ENCODE results near the gene TOM1L1.

The TOM1L1 gene

GRCh38 chr17:54876656-54877195, 23.9 kb upstream of the TOM1L1 start:
- Histone ChIP-seq H3K4ac (ENCODE audit: low read depth, low read length) (no peak overlapping the region), H2BK120ac (ENCODE audit: low read depth, low read length) (no peak overlapping the region), H3K9ac (ENCODE audit: low read length) (no peak overlapping the region), H4K5ac (ENCODE audit: low read length) (no peak overlapping the region), H3K4me1 (ENCODE audit: control insufficient read depth, low read depth, low read length) (no peaks in the 10 kb centered on the region), H2AK5ac (ENCODE audit: low read length) (no peak overlapping the region), H3K23ac (ENCODE audit: low read length) (no peak overlapping the region), H3K79me1 (ENCODE audit: low read length) (no peaks in the 10 kb centered on the region), H3K18ac (ENCODE audit: low read length) (no peak overlapping the region), H3K56ac (ENCODE audit: low read length) (no peak overlapping the region), H3K79me2 (ENCODE audit: control insufficient read depth, insufficient read depth, low read length) (no peaks in the 10 kb centered on the region), H3K4me3 (ENCODE audit: low read length) (no peak overlapping the region), H2BK15ac (replicated peaks; ENCODE audit: low read depth) (no peak overlapping the region), H4K8ac (ENCODE audit: low read depth, low read length) (no peak overlapping the region), H3K27ac (ENCODE audit: low read depth, low read length) (no peak overlapping the region), H3K36me3 (ENCODE audit: control insufficient read depth, insufficient read depth, low read length) (no peaks in the 10 kb centered on the region), H3K4me2 (ENCODE audit: low read length) (no peak overlapping the region), H3K27me3 (ENCODE audit: insufficient read depth, low read length, poor library complexity) (no peaks in the 10 kb centered on the region), H2BK5ac (ENCODE audit: low read length) (no peak overlapping the region)
- DNase-seq, result peak; percentile 46
- no CpG with 5 or more reads among the region's 6 CpGs for WGBS (ENCODE audit: extremely low coverage, insufficient coverage, low lambda C conversion rate)

GRCh38 chr17:54881255-54881972, 19.2 kb upstream of the TOM1L1 start:
- Histone ChIP-seq H2BK120ac (ENCODE audit: low read depth, low read length) (no peak overlapping the region), H2BK5ac (ENCODE audit: low read length) (no peak overlapping the region), H3K4me3 (ENCODE audit: low read length) (no peak overlapping the region), H3K18ac (ENCODE audit: low read length) (no peak overlapping the region), H4K5ac (ENCODE audit: low read length) (no peak overlapping the region), H3K23ac (ENCODE audit: low read length) (no peak overlapping the region), H3K4me1 (ENCODE audit: control insufficient read depth, low read depth, low read length) (no peaks in the 10 kb centered on the region), H3K56ac (ENCODE audit: low read length) (no peak overlapping the region), H3K4me2 (ENCODE audit: low read length) (no peak overlapping the region), H4K8ac (ENCODE audit: low read depth, low read length) (no peak overlapping the region), H2AK5ac (ENCODE audit: low read length) (no peak overlapping the region), H3K27ac (ENCODE audit: low read depth, low read length) (no peak overlapping the region), H3K79me2 (ENCODE audit: control insufficient read depth, insufficient read depth, low read length) (no peaks in the 10 kb centered on the region), H3K4ac (ENCODE audit: low read depth, low read length) (no peak overlapping the region), H3K27me3 (ENCODE audit: insufficient read depth, low read length, poor library complexity) (no peaks in the 10 kb centered on the region), H3K79me1 (ENCODE audit: low read length) (no peaks in the 10 kb centered on the region), H3K9ac (ENCODE audit: low read length) (no peak overlapping the region), H3K36me3 (ENCODE audit: control insufficient read depth, insufficient read depth, low read length) (no peaks in the 10 kb centered on the region), H2BK15ac (replicated peaks; ENCODE audit: low read depth) (no peak overlapping the region)
- WGBS (ENCODE audit: extremely low coverage, insufficient coverage, low lambda C conversion rate), result no CpG with 5 or more reads among the region's 10 CpGs
- DNase-seq, result no peak

- H3K4ac ChIP-seq (ENCODE audit: low read depth, low read length), result no peak overlapping the region
- no peak overlapping the region for H2BK15ac ChIP-seq (replicated peaks; ENCODE audit: low read depth)
- H4K8ac ChIP-seq (ENCODE audit: low read depth, low read length), result no peak overlapping the region
- no peak overlapping the region for H2AK5ac ChIP-seq (ENCODE audit: low read length)
- H3K27ac ChIP-seq (ENCODE audit: low read depth, low read length), result no peak overlapping the region
- H3K79me2 ChIP-seq (ENCODE audit: control insufficient read depth, insufficient read depth, low read length), result no peaks in the 10 kb centered on the region
- H3K4me3 ChIP-seq (ENCODE audit: low read length), result no peak overlapping the region
- no peak for DNase-seq
- no peak overlapping the region for H3K23ac ChIP-seq (ENCODE audit: low read length)
- H2BK120ac ChIP-seq (ENCODE audit: low read depth, low read length), result no peak overlapping the region
- H4K5ac ChIP-seq (ENCODE audit: low read length), result no peak overlapping the region
- no CpG with 5 or more reads among the region's 4 CpGs for WGBS (ENCODE audit: extremely low coverage, insufficient coverage, low lambda C conversion rate)
- no peak overlapping the region for H2BK5ac ChIP-seq (ENCODE audit: low read length)
- H3K79me1 ChIP-seq (ENCODE audit: low read length), result no peaks in the 10 kb centered on the region
- H3K4me1 ChIP-seq (ENCODE audit: control insufficient read depth, low read depth, low read length), result no peaks in the 10 kb centered on the region
- no peak overlapping the region for H3K9ac ChIP-seq (ENCODE audit: low read length)
- H3K36me3 ChIP-seq (ENCODE audit: control insufficient read depth, insufficient read depth, low read length), result no peaks in the 10 kb centered on the region
- H3K18ac ChIP-seq (ENCODE audit: low read length), result no peak overlapping the region
- no peak overlapping the region for H3K56ac ChIP-seq (ENCODE audit: low read length)
- H3K27me3 ChIP-seq (ENCODE audit: insufficient read depth, low read length, poor library complexity), result no peaks in the 10 kb centered on the region
- H3K4me2 ChIP-seq (ENCODE audit: low read length), result no peak overlapping the region
Observed at GRCh38 chr17:54882371-54882770, 18.3 kb upstream of the TOM1L1 start.

DNA sequence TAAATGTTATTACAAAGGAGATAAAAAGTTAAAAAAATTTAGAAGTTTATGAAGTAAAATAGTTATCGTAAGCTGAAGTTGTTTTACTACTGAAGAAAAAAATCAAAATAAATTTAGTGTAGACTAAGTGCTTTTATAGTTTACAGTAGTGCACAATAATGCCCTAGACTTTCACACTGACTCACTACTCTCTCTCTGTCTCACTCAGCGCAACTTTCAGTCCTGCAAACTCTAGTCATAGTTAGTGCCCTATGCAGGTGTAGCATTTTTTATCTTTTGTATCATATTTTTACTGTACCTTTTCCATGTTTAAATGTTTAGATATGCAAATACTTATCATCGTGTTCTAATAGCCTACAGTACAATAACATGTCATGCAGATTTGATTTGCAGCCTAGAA, 17.7 kb upstream of the TOM1L1 start:
- H3K4me1 ChIP-seq (ENCODE audit: control insufficient read depth, low read depth, low read length), result no peaks in the 10 kb centered on the region
- H3K23ac ChIP-seq (ENCODE audit: low read length), result no peak overlapping the region
- no peak overlapping the region for H3K9ac ChIP-seq (ENCODE audit: low read length)
- H2BK120ac ChIP-seq (ENCODE audit: low read depth, low read length), result no peak overlapping the region
- no peaks in the 10 kb centered on the region for H3K36me3 ChIP-seq (ENCODE audit: control insufficient read depth, insufficient read depth, low read length)
- H3K27ac ChIP-seq (ENCODE audit: low read depth, low read length), result no peak overlapping the region
- no peak overlapping the region for H3K56ac ChIP-seq (ENCODE audit: low read length)
- H2AK5ac ChIP-seq (ENCODE audit: low read length), result no peak overlapping the region
- H3K79me2 ChIP-seq (ENCODE audit: control insufficient read depth, insufficient read depth, low read length), result no peaks in the 10 kb centered on the region
- H2BK5ac ChIP-seq (ENCODE audit: low read length), result no peak overlapping the region
- H4K5ac ChIP-seq (ENCODE audit: low read length), result no peak overlapping the region
- no peak overlapping the region for H3K4me3 ChIP-seq (ENCODE audit: low read length)
- no peak overlapping the region for H4K8ac ChIP-seq (ENCODE audit: low read depth, low read length)
- H3K79me1 ChIP-seq (ENCODE audit: low read length), result no peaks in the 10 kb centered on the region
- no peak overlapping the region for H3K4me2 ChIP-seq (ENCODE audit: low read length)
- WGBS (ENCODE audit: extremely low coverage, insufficient coverage, low lambda C conversion rate), result 100% methylated on average over 1 of the region's 3 CpGs
- DNase-seq, result no peak
- no peak overlapping the region for H3K18ac ChIP-seq (ENCODE audit: low read length)
- H2BK15ac ChIP-seq (replicated peaks; ENCODE audit: low read depth), result no peak overlapping the region
- no peaks in the 10 kb centered on the region for H3K27me3 ChIP-seq (ENCODE audit: insufficient read depth, low read length, poor library complexity)
- H3K4ac ChIP-seq (ENCODE audit: low read depth, low read length), result no peak overlapping the region

DNA sequence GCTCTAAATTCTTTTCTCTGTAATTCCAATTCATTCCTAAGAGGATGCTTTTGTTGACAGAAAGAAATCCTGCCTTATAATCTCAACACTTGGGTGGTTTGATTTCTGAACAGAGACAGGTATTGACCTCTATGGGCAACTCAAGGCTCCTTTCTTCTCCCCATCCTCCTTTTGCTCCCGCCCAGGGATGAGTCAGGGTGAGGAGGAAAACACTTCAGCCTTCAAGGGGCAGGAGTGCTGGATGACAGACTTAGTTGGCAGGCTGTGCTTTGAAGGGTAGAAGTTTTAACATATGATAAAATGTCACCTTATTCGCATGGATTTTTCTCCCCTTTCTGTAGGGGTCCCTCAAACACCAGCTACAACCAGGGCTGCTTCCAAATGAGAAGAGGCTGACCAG, 16.7 kb upstream of the TOM1L1 start:
- Histone ChIP-seq H3K79me2 (ENCODE audit: control insufficient read depth, insufficient read depth, low read length) (no peaks in the 10 kb centered on the region), H3K18ac (ENCODE audit: low read length) (no peak overlapping the region), H4K8ac (ENCODE audit: low read depth, low read length) (no peak overlapping the region), H3K4ac (ENCODE audit: low read depth, low read length) (no peak overlapping the region), H3K56ac (ENCODE audit: low read length) (no peak overlapping the region), H3K27ac (ENCODE audit: low read depth, low read length) (no peak overlapping the region), H3K4me2 (ENCODE audit: low read length) (no peak overlapping the region), H2BK15ac (replicated peaks; ENCODE audit: low read depth) (no peak overlapping the region), H2AK5ac (ENCODE audit: low read length) (no peak overlapping the region), H3K79me1 (ENCODE audit: low read length) (no peaks in the 10 kb centered on the region), H3K23ac (ENCODE audit: low read length) (no peak overlapping the region), H4K5ac (ENCODE audit: low read length) (no peak overlapping the region), H3K36me3 (ENCODE audit: control insufficient read depth, insufficient read depth, low read length) (no peaks in the 10 kb centered on the region), H2BK5ac (ENCODE audit: low read length) (no peak overlapping the region), H3K27me3 (ENCODE audit: insufficient read depth, low read length, poor library complexity) (no peaks in the 10 kb centered on the region), H3K4me3 (ENCODE audit: low read length) (no peak overlapping the region), H2BK120ac (ENCODE audit: low read depth, low read length) (no peak overlapping the region), H3K4me1 (ENCODE audit: control insufficient read depth, low read depth, low read length) (no peaks in the 10 kb centered on the region), H3K9ac (ENCODE audit: low read length) (no peak overlapping the region)
- peak; percentile 2 for DNase-seq
- no CpG with 5 or more reads among the region's 2 CpGs for WGBS (ENCODE audit: extremely low coverage, insufficient coverage, low lambda C conversion rate)

DNA sequence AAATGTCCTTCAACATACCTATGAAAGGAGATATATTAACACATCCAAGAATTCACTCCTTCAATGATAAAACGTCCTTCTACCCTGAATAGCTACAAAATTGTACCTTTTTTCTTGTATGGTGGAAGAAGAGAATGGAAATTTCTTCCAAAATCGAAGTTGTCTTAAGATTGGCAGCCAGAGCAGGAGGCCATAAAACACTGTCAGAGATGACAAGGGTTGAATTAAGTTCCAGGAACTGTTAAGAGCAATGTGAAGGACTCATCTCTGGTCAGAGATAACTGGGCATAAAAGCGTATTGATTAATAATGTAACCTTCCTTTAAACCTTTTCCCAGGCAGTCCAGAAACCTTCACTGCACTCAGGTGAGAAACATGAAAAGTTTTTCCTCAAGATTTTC, 12.9 kb upstream of the TOM1L1 start:
- no peak for DNase-seq
- no peak overlapping the region for H3K4me3 ChIP-seq (ENCODE audit: low read length)
- H3K9ac ChIP-seq (ENCODE audit: low read length), result no peak overlapping the region
- no CpG with 5 or more reads among the region's 3 CpGs for whole genome bisulfite sequencing (ENCODE audit: extremely low coverage, insufficient coverage, low lambda C conversion rate)
- no peaks in the 10 kb centered on the region for H3K27me3 ChIP-seq (ENCODE audit: insufficient read depth, low read length, poor library complexity)
- H3K4me1 ChIP-seq (ENCODE audit: control insufficient read depth, low read depth, low read length), result no peaks in the 10 kb centered on the region
- H3K79me1 ChIP-seq (ENCODE audit: low read length), result no peaks in the 10 kb centered on the region
- no peak overlapping the region for H2BK5ac ChIP-seq (ENCODE audit: low read length)
- no peak overlapping the region for H3K4me2 ChIP-seq (ENCODE audit: low read length)
- no peak overlapping the region for H3K23ac ChIP-seq (ENCODE audit: low read length)
- H3K79me2 ChIP-seq (ENCODE audit: control insufficient read depth, insufficient read depth, low read length), result no peaks in the 10 kb centered on the region
- H4K8ac ChIP-seq (ENCODE audit: low read depth, low read length), result no peak overlapping the region
- no peak overlapping the region for H3K18ac ChIP-seq (ENCODE audit: low read length)
- H3K4ac ChIP-seq (ENCODE audit: low read depth, low read length), result no peak overlapping the region
- no peak overlapping the region for H2BK120ac ChIP-seq (ENCODE audit: low read depth, low read length)
- no peak overlapping the region for H2BK15ac ChIP-seq (replicated peaks; ENCODE audit: low read depth)
- H3K36me3 ChIP-seq (ENCODE audit: control insufficient read depth, insufficient read depth, low read length), result no peaks in the 10 kb centered on the region
- no peak overlapping the region for H4K5ac ChIP-seq (ENCODE audit: low read length)
- H3K27ac ChIP-seq (ENCODE audit: low read depth, low read length), result no peak overlapping the region
- no peak overlapping the region for H3K56ac ChIP-seq (ENCODE audit: low read length)
- H2AK5ac ChIP-seq (ENCODE audit: low read length), result no peak overlapping the region

Measured in mesendoderm (in vitro differentiated cells).